Measurements from ENCODE around the gene KCND2.

The KCND2 gene

DNA sequence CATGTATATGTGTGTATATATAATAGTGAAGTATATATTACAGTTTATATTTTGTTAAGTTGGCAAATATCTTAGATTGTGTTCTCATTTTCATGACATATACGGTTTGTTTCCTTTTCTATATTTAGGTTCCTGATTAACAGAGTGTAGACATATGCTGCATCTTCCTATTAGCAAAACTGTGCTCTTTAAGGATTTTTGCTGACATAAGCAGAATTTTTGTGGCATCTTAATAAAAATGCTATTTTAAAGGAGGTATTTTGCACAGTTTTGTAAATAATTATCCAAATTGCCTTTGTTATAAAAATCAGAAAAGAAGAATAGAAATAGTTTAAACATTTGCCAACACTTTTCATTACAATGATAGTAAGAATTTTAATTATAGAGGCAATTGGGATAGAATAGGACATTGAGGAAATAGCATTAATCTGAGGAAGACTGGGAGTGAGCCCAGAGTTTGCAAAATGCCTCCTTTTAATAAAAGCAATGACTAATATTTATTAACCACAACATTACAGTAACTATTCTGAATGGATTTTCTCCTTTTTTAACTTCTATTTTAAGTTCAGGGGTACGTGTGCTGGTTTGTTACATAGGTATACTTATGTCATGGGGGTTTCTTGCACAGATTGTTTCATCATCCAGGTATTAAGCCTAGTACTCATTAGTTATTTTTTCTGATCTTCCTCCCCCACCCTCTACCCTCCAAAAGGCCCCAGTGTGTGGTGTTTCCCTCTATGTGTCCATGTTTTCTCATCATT, 38.2 kb downstream of the KCND2 start:
- DNase-seq: no peak

GRCh38 chr7:120320218-120320961, 47.4 kb downstream of the KCND2 start:
- DNase-seq: no peak

- DNase-seq: no peak
Measured at GRCh38 chr7:120327054-120327453, 54.1 kb downstream of the KCND2 start.

GRCh38 chr7:120332433-120332832, 59.5 kb downstream of the KCND2 start:
- DNase-seq: no peak

DNA sequence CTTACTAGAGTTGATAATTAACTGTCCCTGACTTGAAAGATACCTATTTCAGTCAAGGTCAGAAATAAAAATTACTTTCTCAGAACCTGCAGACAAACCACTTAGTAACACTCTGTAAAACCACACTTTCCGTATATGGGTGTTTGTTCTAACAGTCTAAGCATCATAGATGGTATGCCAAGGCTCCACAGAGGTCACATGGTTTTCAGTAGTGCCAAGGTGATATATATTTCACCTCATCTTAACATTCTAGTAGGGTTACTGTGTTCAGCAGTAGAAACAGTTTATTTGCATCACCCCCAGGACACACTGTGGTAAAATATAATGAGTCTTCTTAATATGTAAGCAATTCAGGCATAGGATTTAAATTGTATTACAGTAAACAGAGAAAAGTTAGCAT, 61.5 kb downstream of the KCND2 start:
- no peak for DNase-seq

DNA sequence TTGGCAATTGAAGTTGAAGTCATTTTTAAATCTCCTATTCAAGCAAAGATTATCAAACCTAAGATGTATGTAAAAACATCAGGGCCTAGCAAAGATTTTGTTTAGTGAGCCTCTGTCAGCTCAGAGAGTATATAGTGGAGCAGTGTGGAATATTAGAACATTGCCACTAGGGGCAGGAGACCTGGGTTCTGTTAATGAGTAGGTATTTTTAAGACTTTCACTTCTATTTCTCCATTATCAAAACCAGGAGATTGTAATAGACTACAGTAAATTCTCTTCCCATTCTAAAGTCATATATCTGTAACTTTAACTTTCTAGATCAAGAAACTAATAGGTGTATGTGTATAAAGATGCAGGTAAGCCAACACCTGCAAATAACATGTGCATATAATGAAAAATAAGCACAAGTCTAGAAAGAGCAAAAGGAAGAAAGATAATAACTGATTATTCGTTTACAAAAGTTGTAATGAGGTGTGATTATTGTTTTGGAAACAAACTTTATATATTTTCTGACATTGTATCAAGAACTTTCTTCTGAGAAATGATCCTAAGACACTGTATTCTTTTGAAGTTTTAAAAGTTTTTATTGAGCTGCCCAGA, 64.4 kb downstream of the KCND2 start:
- no peak for DNase-seq

- DNase-seq: no peak
Measured at GRCh38 chr7:120344276-120344675, 71.3 kb downstream of the KCND2 start.

GRCh38 chr7:120353171-120353570, 80.2 kb downstream of the KCND2 start:
- no peak for DNase-seq

GRCh38 chr7:120360918-120361317, 87.9 kb downstream of the KCND2 start:
- DNase-seq: no peak

GRCh38 chr7:120363414-120363813, 90.4 kb downstream of the KCND2 start:
- DNase-seq: no peak

DNA sequence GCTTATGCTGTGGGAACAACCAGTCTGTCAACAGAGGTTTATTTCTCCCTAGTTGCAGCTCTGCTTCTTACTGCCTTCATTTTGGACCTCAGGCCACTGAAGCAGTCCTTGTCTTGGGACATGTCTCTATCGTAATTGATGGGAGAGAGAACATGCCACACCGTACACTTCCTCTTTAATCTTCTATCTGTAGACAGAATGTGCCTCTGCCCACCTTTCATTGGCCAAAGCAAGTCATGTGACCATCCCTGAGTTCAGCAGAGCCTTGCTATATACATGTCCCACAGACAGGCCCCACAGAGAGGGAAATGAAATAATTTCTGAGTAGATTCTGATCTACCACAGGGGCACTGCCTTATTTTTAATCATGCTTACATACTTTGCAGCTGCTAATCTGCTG, 98.0 kb downstream of the KCND2 start:
- no peak for DNase-seq

GRCh38 chr7:120373174-120373573, 100.2 kb downstream of the KCND2 start:
- no peak for DNase-seq

- no peak for DNase-seq
Measured at GRCh38 chr7:120394595-120394994, 121.6 kb downstream of the KCND2 start.

DNA sequence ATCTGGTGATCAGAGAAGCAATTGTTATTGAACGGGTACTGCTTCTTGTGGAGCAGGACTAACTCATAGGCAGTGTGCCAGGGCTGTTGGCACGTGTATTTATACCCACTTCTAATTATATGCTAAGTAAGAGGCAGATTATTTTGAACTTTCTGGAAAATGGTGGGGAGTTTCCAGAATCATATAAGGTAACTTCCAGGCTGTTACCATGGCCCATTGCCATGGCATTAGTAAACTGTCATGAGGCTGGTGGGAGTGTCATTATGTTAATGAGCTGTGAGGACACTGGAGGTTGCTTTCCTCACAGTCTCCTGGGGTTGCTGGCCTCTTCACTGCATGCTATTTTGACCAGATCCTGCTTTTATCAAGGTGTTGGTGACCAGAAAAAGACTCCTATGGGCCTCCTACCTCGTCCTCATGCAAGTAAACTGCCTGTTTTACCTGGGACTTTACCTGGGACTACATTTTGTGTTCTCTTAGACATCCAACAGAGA, 122.6 kb downstream of the KCND2 start:
- no peak for DNase-seq

DNA sequence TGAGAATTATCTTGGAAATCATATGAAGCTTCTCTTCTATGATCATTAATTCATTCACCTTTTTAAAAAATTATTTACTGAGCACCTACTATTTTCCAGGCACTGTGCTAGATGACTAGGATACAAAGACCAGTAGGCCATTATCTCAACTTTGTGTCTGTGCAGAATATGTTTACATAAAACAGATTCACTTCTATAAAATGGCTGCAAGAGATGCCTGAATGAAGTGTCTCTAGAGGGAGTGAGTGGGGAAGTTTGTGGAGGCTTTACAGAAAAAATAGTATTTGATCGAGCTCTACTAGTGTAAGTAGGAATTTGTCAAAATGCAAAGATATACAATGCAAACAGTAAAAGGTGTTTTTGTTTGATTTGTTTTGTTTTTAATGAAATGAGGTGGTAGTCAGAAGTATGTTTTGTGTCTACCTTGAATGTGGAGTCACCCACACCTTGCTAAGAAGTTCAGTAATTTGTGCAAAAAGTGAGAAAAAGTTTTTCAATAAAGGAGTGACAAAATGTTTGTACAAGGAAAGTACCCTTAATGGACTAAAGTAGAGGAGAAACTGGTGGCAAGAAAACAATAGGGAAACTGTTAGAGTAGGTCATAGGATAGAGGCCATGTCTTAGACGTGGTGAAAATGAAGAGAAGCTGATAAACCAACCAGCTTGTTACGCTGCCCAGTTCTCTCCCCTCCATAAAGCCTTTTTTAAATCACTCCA, 125.5 kb downstream of the KCND2 start:
- no peak for DNase-seq

- no peak for DNase-seq
Measured at GRCh38 chr7:120400806-120401455, 128.0 kb downstream of the KCND2 start.

DNA sequence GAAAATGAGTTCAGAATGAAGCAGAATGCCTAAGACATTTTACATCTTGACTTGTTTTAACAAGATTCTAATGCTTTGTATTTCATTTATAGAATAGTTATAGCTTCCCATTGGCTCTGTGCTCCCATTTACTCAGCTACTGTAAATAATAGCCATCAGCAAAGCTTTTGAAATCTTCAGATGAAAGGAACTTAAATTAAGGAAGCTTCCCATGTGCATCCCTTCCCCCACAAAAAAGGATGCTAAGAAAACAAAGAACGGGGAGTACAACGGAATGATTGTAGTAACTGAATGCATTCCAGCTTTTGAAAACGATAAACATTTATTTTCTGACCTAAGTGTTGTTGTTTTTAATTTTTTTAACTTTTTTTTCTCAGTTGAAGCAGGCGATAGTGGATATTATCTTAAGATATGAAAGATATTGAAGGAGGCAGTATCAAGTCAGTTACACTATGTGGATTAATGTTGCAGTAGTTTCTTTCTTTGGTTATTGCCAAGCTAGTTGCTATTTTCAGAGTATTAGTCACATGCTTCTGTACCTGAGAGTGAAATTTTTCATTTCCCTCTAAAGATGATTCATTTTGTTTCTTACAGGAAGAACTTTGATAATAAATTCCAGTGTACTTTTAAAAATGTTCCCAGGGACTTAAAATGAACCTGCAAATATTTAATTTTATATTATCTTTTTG, 129.2 kb downstream of the KCND2 start:
- no peak for DNase-seq

DNA sequence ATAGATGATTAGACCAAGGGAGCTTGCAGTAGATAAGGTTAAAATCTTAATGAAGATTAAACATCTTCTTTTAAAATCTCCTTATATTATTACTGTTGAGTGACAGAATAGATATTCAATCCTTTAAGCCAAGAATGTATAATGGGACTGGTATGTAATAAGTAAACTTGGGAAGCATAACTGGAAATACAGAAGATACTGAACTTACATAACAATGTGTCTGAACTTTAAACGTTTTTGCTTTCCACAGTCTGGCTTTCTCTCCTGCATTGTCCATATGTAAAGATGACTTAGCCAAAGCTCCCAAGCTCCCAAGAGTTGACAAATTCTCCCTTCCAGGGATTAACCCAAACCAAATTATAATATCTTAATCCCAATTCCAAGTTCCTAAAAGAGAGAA, 129.8 kb downstream of the KCND2 start:
- no peak for DNase-seq

DNA sequence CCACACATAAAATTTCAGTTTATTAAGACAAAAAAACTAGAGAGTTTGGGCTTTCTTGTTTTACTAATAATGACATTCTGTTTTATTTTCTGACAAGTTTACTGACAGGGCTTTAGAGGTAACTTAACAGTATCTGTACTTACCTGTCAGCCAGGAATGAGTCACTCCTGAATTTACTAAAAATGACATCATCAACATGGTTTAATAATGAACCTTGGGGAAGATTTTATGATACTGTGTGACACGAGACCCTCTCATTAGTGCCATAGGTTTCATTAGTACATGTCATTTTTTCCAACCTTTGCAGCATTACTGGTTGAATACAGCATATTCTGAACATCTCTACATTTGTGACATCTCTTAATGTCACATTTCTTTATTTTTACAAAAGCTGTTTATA, 131.1 kb downstream of the KCND2 start:
- DNase-seq: no peak

DNA sequence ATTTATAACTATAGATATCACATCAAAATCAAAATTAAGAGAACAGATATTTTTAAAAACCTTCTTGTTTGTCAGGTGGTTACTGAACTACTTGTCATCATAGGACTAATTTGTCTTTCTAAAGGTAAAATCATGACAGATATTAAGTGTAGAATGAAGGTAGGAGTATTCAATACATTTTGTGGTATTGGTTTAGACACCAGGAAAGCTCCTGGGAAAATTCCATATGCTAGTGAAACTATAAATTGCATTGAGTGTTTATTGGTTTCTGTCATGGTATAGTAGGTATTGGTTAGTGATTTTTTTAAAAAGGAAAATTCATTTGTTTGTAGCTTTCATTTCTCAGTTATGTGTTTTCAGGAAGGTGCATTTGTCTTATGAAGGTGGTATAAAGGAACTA, 132.7 kb downstream of the KCND2 start:
- no peak for DNase-seq

- DNase-seq: no peak
Measured at GRCh38 chr7:120407010-120407409, 134.0 kb downstream of the KCND2 start.
